T-helper 2 cell (primary cell): Measurements from ENCODE around the gene FGF4.

ENCODE experiments used
- DNase-seq, 5 experiments: peaks; one replicate each; pipeline versions ENCODE4 v3.0.0 to v3.0.0-alpha.2; 2012 to 2022
- total RNA-seq, 2 donors: gene quantifications; one replicate each; lab custom pipeline; 2026; lab: John Stamatoyannopoulos, UW

The FGF4 gene
- 0 reads per million in 2 donors for total RNA-seq

- no peak for DNase-seq
These were observed at the start of gene FGF4 for GRCh38 chr11:69775163-69775755. TSS of gene FGF4 (minus strand) at chr11:69775341. CDS start at chr11:69775084, 257 bp downstream.

- DNase-seq, result no peak
These were observed 48.6 kb upstream of the FGF4 start for GRCh38 chr11:69823641-69824265.

- no peak for DNase-seq
These were observed 47.7 kb upstream of the FGF4 start for GRCh38 chr11:69822676-69823494.

GRCh38 chr11:69821511-69822040 lies 46.4 kb upstream of the FGF4 start:
- DNase-seq, result no peak

- no peak for DNase-seq
These were observed 45.3 kb upstream of the FGF4 start for GRCh38 chr11:69820441-69820840.

- no peak for DNase-seq
These were observed 44.5 kb upstream of the FGF4 start for GRCh38 chr11:69819541-69820070.

GRCh38 chr11:69818603-69819441 lies 43.7 kb upstream of the FGF4 start, which contains the start of gene FGF3:
TSS of gene FGF3 (minus strand) at chr11:69819416. CDS start at chr11:69818933, 483 bp downstream.
- DNase-seq, result no peak

GRCh38 chr11:69818231-69818602 lies 43.1 kb upstream of the FGF4 start:
- DNase-seq, result no peak

- no peak for DNase-seq
These were observed 42.4 kb upstream of the FGF4 start for GRCh38 chr11:69817265-69818230.

GRCh38 chr11:69816671-69817070 lies 41.5 kb upstream of the FGF4 start:
- DNase-seq, result no peak

GRCh38 chr11:69815973-69816372 lies 40.8 kb upstream of the FGF4 start:
- DNase-seq, result no peak

GRCh38 chr11:69814902-69815301 lies 39.8 kb upstream of the FGF4 start:
- no peak for DNase-seq

- no peak for DNase-seq
These were observed 39.3 kb upstream of the FGF4 start for GRCh38 chr11:69814411-69814810.

GRCh38 chr11:69813839-69814238 lies 38.7 kb upstream of the FGF4 start:
- no peak for DNase-seq

GRCh38 chr11:69812946-69813345 lies 37.8 kb upstream of the FGF4 start:
- DNase-seq, result no peak

- no peak for DNase-seq
These were observed 37.1 kb upstream of the FGF4 start for GRCh38 chr11:69812256-69812655.

- DNase-seq, result no peak
These were observed 36.3 kb upstream of the FGF4 start for GRCh38 chr11:69811431-69811830.

- DNase-seq, result no peak
These were observed 35.4 kb upstream of the FGF4 start for GRCh38 chr11:69810289-69811118.

GRCh38 chr11:69808667-69809086 lies 33.5 kb upstream of the FGF4 start:
- no peak for DNase-seq
